ENCODE measurements around the gene CHKB. TPM values are rescaled to one million over a fixed set of nuclear protein-coding genes. Genes with fewer than 3 reads are reported as not detected.

The CHKB gene
- total and polyA plus RNA-seq, 10 of the 15 experiments (the other 5 are each of a cell fraction or from before 2014, with no cell fraction given), result 10.0 to 93.9 (median 57.0) TPM

DNA sequence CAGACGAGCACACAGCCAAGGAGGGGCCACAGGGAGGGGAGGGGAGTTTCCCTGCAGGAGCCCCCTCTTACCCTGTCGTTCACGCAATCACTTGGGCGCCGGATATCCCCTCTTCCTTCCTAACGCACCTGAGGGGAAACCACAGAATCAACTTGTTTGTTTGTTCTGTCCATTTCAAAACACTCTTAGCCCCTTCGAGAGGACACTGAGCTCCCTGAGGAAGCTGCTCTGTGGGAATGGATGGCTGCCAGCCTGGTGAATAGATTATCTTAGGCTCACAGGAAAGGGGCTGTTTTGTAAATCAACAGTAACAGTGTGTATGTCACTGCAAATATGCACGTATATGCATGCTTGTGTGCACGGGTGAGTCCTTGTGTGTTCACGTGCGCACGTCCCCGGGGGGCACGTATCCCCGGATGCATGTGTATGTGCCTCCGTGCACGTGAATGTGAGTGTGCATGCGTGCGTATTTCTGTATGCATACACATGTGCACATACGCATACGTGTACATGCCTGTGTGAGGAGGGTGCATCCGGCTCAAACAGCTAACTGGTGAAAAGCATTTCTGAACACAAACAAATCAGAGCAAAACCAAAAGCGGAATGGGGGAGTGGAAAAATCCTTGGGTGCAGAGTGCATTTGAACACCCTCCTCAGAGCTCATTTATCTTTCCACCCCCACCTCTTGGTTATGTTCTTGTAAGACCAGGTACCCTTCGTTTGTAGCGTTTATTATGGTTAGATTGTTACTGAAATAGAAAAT, 38.1 kb upstream of the CHKB start (continued):
- TF ChIP-seq SRF (IDR thresholded peaks at IDR 0.05; ENCODE audit: low read depth in 2 of 2, low read length in 2 of 2), result 0 out of 4 replicates have a peak, but pooled peaks of 1 of the 2 experiments have one; percentile 18
- TF ChIP-seq EED (IDR thresholded peaks at IDR 0.05; ENCODE audit: low read depth), result 0 out of 2 replicates have a peak, but pooled peaks have one; percentile 31
- TF ChIP-seq CHD1 (IDR thresholded peaks at IDR 0.05; ENCODE audit: low read depth, low read length), result peak; percentile 71; the same call in 1 of the 2 replicates
- TF ChIP-seq PAX5 (IDR thresholded peaks at IDR 0.05; ENCODE audit: borderline replicate concordance, low read depth, low read length), result peak; percentile 49; the same call in 1 of the 2 replicates
- TF ChIP-seq KDM1A (IDR thresholded peaks at IDR 0.05; ENCODE audit: borderline replicate concordance), result peak; percentile 98; the same call in 1 of the 2 replicates
- TF ChIP-seq, protein P1, sequence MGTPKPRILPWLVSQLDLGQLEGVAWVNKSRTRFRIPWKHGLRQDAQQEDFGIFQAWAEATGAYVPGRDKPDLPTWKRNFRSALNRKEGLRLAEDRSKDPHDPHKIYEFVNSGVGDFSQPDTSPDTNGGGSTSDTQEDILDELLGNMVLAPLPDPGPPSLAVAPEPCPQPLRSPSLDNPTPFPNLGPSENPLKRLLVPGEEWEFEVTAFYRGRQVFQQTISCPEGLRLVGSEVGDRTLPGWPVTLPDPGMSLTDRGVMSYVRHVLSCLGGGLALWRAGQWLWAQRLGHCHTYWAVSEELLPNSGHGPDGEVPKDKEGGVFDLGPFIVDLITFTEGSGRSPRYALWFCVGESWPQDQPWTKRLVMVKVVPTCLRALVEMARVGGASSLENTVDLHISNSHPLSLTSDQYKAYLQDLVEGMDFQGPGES (IDR thresholded peaks at IDR 0.05), result no peak
- 0 out of 2 replicates have a peak, but pooled peaks have one; percentile 2 for TF ChIP-seq RUNX3 (IDR thresholded peaks at IDR 0.05; ENCODE audit: low read length)
- TF ChIP-seq BCL11A (IDR thresholded peaks at IDR 0.05; ENCODE audit: low read depth, low read length), result no peak
- no peak for TF ChIP-seq ZBED1 (IDR thresholded peaks at IDR 0.05; ENCODE audit: borderline replicate concordance)
- TF ChIP-seq, protein P2, sequence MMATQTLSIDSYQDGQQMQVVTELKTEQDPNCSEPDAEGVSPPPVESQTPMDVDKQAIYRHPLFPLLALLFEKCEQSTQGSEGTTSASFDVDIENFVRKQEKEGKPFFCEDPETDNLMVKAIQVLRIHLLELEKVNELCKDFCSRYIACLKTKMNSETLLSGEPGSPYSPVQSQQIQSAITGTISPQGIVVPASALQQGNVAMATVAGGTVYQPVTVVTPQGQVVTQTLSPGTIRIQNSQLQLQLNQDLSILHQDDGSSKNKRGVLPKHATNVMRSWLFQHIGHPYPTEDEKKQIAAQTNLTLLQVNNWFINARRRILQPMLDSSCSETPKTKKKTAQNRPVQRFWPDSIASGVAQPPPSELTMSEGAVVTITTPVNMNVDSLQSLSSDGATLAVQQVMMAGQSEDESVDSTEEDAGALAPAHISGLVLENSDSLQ (IDR thresholded peaks at IDR 0.05), result peak; percentile 67
- TF ChIP-seq, protein P3, sequence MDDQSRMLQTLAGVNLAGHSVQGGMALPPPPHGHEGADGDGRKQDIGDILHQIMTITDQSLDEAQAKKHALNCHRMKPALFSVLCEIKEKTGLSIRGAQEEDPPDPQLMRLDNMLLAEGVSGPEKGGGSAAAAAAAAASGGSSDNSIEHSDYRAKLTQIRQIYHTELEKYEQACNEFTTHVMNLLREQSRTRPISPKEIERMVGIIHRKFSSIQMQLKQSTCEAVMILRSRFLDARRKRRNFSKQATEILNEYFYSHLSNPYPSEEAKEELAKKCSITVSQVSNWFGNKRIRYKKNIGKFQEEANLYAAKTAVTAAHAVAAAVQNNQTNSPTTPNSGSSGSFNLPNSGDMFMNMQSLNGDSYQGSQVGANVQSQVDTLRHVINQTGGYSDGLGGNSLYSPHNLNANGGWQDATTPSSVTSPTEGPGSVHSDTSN (IDR thresholded peaks at IDR 0.05; ENCODE audit: insufficient replicate concordance, low read depth, low read length), result no peak
- TF ChIP-seq HDGF (IDR thresholded peaks at IDR 0.05), result no peak
- TF ChIP-seq POU2F2 (IDR thresholded peaks at IDR 0.05; ENCODE audit: borderline replicate concordance, low read depth, low read length), result peak; percentile 80; the same call in 1 of the 3 replicates
- TF ChIP-seq RFX5 (IDR thresholded peaks at IDR 0.05; ENCODE audit: low read depth, low read length), result no peak
- no peak; the same call in 1 of the 2 replicates for TF ChIP-seq FOXM1 (IDR thresholded peaks at IDR 0.05; ENCODE audit: low read depth, low read length)
- TF ChIP-seq, protein P4, sequence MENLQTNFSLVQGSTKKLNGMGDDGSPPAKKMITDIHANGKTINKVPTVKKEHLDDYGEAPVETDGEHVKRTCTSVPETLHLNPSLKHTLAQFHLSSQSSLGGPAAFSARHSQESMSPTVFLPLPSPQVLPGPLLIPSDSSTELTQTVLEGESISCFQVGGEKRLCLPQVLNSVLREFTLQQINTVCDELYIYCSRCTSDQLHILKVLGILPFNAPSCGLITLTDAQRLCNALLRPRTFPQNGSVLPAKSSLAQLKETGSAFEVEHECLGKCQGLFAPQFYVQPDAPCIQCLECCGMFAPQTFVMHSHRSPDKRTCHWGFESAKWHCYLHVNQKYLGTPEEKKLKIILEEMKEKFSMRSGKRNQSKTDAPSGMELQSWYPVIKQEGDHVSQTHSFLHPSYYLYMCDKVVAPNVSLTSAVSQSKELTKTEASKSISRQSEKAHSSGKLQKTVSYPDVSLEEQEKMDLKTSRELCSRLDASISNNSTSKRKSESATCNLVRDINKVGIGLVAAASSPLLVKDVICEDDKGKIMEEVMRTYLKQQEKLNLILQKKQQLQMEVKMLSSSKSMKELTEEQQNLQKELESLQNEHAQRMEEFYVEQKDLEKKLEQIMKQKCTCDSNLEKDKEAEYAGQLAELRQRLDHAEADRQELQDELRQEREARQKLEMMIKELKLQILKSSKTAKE (IDR thresholded peaks at IDR 0.05; ENCODE audit: low read depth, poor library complexity, severe bottlenecking), result no peak
- TF ChIP-seq, protein P5, sequence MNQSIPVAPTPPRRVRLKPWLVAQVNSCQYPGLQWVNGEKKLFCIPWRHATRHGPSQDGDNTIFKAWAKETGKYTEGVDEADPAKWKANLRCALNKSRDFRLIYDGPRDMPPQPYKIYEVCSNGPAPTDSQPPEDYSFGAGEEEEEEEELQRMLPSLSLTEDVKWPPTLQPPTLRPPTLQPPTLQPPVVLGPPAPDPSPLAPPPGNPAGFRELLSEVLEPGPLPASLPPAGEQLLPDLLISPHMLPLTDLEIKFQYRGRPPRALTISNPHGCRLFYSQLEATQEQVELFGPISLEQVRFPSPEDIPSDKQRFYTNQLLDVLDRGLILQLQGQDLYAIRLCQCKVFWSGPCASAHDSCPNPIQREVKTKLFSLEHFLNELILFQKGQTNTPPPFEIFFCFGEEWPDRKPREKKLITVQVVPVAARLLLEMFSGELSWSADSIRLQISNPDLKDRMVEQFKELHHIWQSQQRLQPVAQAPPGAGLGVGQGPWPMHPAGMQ (IDR thresholded peaks at IDR 0.05; ENCODE audit: borderline replicate concordance), result no peak
- no peak for TF ChIP-seq GABPA (IDR thresholded peaks at IDR 0.05; ENCODE audit: low read depth)
- peak; percentile 28; the same call in 1 of the 2 replicates for TF ChIP-seq NFYB (IDR thresholded peaks at IDR 0.05; ENCODE audit: insufficient read depth, low read depth, low read length)
- TF ChIP-seq CBX3 (IDR thresholded peaks at IDR 0.05; ENCODE audit: borderline replicate concordance, low read depth), result no peak
- TF ChIP-seq ETV6 (conservative IDR thresholded peaks at IDR 0.05 in 1 of 2, IDR thresholded peaks at IDR 0.05 in 1 of 2; ENCODE audit: borderline replicate concordance in 1 of 2, low read depth in 1 of 2), result peak in 1 of 2 experiments; percentile 38; a peak in 1 of 4 replicates
- TF ChIP-seq ASH2L (IDR thresholded peaks at IDR 0.05; ENCODE audit: borderline replicate concordance, low read depth), result no peak
- TF ChIP-seq BHLHE40 (IDR thresholded peaks at IDR 0.05; ENCODE audit: borderline replicate concordance in 1 of 2, low read depth in 2 of 2, low read length in 1 of 2), result peak; percentile 97 to 99

Measured in GM12878 (cell line).